M059J (cell line): ENCODE data around the gene LMBR1. TPM values are rescaled to one million over a fixed set of nuclear protein-coding genes. Genes with fewer than 3 reads are reported as not detected.
"Not testable (repeated sequence)": the region's sequence is repeated elsewhere in the genome, so short reads cannot be mapped to it uniquely, and the experiment has no call there.

Experiments
- DNase-seq: peaks from one replicate; pipeline ENCODE4 v3.0.0-alpha.2; 2012; ENCODE audit warnings: low read depth
- total RNA-seq: library from RNA; depleted of rRNA; stranded (reverse); fragments of >200 nt; shearing (Covaris generic); gene quantifications from 2 replicates; pipeline ENCODE4 v1.2.3, GENCODE V29; 2014

LMBR1 gene
- total RNA-seq, 1 experiment from 2014 or later = 39.9 TPM

DNA sequence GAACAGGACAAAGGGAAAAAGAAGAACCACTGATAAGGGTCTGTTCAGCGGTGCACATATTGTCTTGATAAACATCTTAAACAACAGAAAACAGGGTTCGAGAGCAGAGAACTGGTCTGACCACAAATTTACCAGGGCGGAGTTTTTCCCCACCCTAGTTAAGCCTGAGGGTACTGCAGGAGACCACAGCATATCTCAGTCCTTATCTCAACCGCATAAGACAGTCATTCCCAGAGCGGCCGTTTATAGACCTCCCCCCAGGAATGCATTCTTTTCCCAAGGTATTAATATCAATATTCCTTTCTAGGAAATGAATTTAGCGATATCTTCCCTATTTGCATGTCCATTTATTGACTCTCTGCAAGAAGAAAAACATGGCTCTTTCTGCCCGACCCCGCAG is 195.7 kb downstream of the LMBR1 start:
- DNase-seq = not testable (repeated sequence)

- no peak for DNase-seq
Observed at GRCh38 chr7:156693627-156694026, 199.4 kb downstream of the LMBR1 start.

- no peak for DNase-seq
Observed at GRCh38 chr7:156692849-156693248, 200.1 kb downstream of the LMBR1 start.

DNA sequence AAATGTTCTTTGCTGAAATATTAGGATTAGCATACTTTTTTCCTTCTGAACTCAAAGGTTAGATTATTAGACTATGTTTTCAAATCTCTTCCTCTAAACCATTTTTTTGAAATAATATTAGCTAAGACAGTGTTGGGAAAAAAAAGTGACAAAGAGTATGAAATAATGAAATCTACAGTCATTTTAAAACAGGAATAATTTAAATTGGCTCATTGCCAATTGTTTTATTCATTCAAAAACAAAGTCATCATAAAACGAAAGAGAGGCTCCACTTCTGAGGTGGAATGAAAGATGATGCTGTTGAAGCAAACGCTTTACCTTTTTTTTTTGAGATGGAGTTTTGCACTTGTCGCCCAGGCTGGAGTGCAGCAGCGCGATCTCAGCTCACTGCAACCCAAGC is 201.2 kb downstream of the LMBR1 start:
- no peak for DNase-seq

DNA sequence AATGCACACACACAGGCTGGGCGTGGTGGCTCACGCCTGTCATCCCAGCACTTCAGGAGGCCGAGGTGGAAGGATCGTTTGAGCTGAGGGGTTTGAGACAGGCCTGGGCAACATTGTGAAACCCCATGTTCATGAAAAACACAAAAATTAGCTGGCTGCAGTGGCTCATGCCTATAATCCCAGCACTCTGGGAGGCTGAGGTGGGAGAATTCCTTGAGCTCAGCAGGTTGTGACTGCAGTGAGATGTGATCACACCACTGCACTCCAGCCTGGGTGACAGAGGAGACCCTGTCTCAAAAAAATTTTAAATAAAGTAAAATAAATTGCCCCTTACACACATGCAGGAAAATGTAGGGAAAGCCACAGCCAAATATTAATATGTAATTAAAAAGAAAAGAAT is 208.3 kb downstream of the LMBR1 start:
- no peak for DNase-seq

GRCh38 chr7:156684251-156684650 is 208.7 kb downstream of the LMBR1 start:
- no peak for DNase-seq

DNA sequence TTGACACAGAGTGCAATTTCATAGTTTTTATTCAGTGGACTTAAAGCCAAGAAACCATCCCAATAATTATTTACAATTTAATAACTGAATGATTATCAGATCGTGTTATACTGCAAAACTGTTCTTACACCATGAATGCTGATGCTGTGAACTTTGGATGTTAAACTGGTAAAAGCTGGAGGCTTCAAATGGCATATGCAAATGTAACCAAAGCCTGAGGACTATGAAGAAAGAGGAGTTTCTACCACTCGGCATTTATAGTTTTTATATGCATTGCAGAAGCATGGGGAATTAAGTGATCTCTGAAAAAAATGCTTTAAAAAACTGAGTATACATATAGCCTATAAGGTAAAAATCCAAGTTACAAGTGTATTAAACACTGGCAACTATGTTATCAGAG is 210.1 kb downstream of the LMBR1 start:
- DNase-seq = no peak

DNA sequence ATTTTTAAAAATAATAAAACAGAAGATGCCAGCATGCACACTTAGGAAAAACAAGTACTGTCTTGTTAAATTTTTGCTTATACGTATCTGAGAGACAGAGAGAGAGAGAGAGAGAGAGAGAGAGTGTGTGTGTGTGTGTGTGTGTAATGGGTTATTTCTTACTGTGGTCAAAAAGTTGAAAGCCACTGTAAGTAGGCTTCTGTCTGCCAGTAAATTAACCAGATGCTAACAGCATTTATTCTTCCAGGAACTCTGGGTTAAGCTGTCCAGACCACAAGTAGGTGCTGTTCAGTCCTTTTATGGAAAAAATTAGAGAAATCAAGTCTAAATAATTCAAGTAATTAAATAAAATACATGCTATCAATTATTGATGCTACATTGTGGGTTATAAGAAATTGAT is 212.7 kb downstream of the LMBR1 start:
- no peak for DNase-seq

GRCh38 chr7:156677374-156678054 is 215.5 kb downstream of the LMBR1 start:
- no peak for DNase-seq

DNA sequence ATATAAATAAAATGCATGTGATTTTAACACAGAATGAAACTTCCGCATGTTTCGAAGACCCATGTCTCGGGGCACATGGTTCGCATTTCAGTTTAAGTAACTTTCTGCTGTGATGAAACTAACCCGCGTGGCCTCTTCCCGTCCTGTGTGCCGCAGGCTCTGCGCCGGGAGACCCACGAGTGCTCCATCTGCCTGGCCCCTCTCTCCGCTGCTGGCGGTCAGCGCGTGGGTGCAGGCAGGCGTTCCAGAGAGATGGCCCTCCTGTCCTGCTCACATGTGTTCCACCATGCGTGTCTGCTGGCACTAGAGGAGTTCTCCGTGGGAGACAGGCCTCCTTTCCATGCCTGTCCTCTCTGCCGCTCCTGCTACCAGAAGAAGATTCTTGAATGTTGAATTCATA is 216.7 kb downstream of the LMBR1 start:
- DNase-seq = no peak

- DNase-seq = no peak
Observed at GRCh38 chr7:156675721-156676120, 217.3 kb downstream of the LMBR1 start.

- no peak for DNase-seq
Observed at GRCh38 chr7:156673902-156674301, 219.1 kb downstream of the LMBR1 start.

DNA sequence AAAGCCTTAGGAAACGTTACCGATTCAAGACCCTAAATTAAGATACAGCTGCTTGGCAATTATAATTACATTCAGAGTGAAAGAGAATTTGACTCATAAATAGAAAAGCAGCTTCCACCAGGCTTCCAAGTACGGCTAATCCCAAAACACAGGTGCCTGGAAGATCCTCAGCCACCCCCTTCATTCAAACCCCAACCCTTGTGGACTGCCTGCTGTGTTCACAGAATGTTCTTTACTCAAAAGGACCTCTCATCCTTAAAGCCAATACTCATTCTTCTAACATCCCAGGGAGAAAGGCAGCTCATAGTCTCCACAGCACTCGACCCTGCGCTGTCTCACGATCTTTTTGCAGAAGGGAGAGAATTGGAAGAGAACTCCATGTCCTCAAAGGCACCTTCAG is 219.5 kb downstream of the LMBR1 start:
- DNase-seq = no peak

DNA sequence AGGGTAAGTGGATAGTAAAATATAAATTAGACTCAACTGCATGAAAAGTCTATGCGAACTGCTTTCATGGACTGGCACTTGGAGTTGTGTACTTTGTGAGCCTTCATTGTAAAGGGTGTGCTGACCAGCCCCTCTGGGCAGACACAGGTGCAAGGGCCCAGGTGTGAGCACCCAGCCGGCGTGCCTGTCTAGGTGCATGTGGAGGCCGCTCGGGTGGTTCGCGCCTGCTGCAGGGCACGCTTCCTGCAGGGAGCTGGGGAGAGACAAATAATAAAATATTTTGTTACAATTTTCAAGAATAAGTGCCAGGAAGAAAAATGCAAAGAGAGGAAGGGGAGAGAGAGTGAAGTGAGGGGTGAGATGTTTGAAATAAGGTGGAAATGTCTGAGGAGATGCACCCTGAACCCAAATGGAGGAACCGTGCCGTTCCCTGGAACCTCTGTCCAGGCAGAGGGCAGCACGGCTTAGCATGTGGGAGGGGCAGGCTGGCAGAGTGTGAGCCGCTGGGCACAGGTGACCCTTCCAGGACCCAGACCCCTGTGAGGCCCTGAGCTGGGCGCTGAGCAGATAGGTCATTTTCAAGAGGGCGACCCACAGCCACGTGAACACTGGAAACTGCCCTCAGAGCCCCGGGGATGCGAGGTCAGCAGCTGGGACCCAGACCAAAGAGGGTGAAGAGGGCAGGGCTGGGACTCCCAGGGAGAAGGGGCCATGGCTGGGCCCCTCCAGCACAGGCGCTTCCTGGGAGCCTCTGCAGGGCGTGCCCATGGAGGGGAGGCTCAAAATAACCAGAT is 223.8 kb downstream of the LMBR1 start:
- DNase-seq = no peak

GRCh38 chr7:156668130-156668741 is 224.7 kb downstream of the LMBR1 start:
- DNase-seq = peak; percentile 5

DNA sequence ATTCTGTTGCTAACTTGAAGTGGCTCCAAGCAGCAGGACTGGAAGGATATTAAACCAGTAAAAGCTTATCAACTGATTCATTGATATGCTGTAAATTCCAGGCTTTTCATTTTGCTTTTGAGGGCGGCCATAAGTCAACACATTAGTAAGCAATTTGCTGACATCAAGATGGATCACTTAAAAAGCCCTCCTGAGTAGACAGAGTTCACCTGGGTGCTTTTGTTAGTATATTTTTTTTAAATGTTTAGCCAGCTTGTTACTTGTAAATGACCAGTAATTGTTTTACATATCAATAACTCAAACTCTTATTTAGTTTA is 225.9 kb downstream of the LMBR1 start:
- DNase-seq = no peak

- DNase-seq = no peak
Observed at GRCh38 chr7:156666368-156667109, 226.4 kb downstream of the LMBR1 start.

- no peak for DNase-seq
Observed at GRCh38 chr7:156665101-156665500, 227.9 kb downstream of the LMBR1 start.

GRCh38 chr7:156662277-156662676 is 230.7 kb downstream of the LMBR1 start:
- DNase-seq = no peak

DNA sequence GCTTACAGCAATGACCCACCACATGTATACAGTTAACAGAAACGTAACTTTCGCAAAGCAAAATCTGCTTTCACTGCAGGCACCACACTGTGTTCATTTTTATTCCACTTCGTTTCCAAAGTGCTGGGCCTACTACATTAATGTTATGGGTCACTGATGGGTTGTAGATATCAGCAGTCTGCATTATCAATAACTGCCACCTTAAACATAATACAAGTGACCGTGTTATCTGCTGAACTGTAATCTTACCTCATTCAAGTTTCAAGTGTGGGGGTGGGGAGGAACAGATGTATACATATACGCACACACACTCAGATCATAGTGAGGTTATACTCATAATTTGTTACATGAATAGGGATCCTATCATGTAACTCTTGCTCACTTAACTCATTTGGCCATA is 231.3 kb downstream of the LMBR1 start:
- DNase-seq = no peak

DNA sequence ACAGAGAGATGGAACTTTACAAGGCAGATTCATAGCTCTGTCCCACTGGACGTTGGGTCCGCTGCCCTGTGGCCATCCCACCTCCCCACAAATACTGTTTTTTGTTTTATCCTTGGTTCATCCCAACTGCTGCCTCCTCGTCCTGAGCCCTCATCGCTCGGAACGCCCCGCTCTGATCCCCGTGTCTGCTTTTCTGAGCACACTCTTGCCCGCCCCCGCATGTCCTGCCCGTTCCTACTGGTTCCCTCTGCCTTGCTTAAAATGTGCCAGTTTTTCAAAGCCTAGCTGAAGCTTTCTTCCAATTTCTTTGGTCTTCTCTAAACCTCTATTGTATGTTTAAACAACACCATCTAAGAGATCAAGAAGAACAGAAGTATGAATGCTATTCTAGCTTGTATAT is 233.0 kb downstream of the LMBR1 start:
- DNase-seq = no peak

DNA sequence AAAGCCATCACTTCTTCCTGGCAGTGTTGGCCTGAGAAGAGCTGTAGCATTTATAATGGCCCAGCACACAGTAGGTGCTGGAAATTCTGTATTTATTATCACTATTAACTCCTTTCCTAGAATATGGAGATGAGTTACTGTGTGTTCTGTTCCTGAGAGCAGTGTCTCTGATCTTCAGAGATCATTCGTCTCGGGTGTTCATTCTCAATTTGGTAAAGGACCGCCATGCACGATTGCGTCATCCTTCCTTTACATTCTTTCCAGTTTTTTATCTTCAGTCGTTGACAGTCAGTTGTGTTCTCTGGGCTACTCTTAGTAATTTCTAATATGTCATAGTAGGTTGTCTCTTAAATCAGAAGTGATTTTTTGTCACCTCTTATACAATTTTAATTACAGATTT is 233.8 kb downstream of the LMBR1 start:
- no peak for DNase-seq

- no peak for DNase-seq
Observed at GRCh38 chr7:156657681-156658080, 235.3 kb downstream of the LMBR1 start.
